G401.6 (cell line): ENCODE results near the gene LHX4.

ENCODE experiments used
- FAIRE-seq: peaks from 2 replicates; lab custom pipeline; 2012; peaks lifted over from hg19 to GRCh38; lab: Jason Lieb, UNC

Gene LHX4

DNA sequence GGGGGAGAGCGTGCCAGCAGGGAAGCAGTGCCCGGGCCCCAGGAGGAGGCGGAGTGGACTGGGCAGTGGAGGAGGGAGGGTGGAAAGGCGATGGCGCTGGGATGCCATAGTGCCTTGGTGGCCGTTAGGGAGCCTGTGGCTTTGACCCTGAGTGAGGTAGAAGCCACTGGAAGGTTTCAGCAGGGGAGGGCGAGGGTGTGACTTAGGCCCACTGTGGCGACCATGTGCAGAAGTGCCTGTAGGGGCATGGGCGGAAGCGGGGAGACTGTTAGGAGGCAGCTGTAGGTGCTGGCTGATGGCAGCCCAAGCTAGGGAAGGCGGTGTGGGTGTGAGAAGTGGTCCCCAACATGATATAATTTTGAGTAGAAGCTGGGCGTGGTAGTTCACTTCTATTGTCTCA, 28.2 kb downstream of the LHX4 start:
- no peak for FAIRE-seq

DNA sequence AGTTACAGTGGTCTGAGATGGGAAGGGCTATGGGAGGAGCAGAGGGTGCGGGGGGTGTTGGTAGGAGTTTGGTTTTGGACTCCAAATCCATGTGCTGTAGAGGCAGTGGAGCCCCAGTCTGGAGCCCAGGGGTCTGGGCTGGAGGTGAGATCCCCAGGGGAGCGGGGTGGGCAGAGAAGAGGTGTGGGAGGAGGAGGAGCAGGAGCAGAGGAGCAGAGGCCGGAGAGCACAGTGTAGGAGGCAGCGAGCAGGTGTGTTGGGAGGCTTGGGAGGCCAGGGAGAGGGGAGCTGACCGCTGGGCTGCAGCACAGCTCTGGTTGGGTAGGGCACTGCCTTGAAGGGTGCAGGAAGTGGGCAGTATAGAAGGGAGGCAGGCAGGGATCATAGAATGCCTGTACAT, 28.9 kb downstream of the LHX4 start:
- FAIRE-seq: no peak

DNA sequence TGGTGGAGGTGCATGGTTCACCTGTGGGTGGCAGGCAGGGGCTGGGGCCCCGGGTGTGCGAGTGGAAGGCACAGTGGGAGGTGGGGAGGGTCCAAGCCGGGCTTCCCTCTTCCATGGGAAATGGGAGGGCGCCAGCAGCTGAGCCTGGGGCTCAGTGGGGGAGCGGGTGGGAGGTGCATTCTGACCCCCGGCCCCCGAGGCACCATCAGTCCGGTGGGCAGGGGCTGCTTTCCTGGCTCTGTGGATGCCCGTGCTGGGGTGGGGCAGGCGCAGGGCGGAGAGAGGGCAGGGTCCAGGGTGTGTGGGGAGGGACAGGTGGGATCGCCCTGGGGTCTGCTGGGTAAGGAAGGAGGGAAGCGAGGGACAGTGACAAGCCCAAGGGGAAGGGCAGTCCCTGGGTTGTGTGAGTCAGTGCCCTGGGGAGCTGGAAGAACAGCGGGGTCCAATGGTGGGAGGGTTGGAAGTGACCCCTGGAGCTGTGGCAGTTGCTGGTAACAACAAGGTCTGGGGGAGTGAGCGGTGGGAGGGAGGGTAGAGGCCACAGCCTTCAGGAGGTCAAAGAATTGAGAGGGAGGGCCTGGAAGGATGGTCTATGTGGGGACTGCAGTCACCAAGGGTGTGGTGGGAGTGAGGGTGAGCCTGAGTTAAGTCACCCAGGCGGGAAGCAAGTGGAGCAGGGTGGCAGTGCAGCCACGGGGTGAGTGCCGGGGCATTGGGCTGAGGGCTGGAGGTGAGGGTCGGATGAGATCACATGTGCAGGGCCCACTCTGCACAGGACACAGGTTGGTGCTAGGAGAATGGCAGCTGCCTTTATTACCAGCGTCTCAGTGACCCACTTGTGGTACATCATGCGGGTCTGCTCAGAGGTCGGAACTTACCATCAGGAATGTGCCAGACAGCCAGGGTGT, 29.6 kb downstream of the LHX4 start:
- no peak for FAIRE-seq

DNA sequence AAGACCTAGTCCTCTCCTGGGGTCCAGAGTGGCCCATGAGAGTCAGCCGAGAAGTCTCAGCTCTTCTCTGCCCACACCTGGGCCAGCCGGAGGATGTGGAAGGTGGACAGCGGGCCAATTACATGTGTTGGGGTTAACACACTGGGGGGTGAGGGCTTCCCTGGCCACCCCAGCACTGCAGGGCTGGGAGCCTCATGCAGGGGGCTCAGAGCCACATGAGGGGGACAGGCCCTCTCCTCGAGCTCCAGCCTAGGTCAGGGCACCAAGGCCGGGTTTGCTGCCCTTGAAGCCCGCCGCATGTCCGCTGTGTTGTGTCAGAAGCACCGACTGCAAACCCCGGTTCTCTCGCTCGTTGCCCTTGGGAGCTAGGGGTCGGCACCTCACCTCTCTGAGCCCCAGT, 30.5 kb downstream of the LHX4 start:
- no peak for FAIRE-seq

DNA sequence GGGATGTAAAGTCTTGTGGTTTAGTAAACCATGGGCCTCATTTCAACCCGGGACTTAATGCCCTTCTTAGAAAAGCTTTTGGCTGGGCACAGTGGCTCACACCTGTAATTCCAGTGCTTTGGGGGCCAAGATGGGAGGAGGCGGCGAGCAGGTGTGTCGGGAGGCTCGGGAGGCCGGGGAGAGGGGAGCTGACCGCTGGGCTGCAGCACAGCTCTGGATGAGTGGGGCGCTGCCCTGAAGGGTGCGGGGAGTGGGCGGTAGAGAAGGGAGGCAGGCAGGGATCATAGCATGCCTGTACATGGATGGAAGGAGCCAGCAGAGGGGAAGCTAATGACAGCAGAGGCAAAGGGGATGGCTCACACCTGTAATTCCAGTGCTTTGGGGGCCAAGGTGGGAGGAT, 31.0 kb downstream of the LHX4 start:
- no peak for FAIRE-seq

DNA sequence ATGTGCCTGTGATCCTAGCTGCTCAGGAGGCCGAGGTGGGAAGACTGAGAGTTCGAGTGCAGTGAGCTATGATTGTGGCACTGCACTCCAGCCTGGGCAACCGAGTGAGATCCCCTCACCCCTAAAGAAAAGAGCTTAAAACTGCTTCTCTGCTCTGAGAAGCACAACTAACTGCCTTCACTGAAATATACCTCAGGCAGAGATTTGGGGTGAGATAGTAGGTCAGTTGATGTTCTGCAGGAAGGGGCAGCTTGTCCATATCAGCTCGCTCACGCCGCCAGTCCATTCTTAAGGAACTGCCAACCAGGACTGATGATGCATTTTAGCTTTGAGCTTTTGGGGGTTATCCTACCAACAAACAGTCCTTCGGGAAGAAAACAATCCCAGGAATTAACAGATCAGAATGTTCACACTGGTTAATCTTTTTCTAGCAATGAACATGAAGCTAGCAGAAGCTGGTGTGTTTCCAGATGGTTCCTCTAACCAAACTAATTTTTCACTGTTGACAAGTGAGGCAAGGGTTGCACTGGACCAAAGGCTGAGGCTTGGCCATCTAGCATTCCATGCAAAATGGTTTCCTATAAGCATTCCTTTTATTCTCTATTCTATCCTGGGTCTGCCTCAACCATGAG, 31.6 kb downstream of the LHX4 start:
- FAIRE-seq: no peak

DNA sequence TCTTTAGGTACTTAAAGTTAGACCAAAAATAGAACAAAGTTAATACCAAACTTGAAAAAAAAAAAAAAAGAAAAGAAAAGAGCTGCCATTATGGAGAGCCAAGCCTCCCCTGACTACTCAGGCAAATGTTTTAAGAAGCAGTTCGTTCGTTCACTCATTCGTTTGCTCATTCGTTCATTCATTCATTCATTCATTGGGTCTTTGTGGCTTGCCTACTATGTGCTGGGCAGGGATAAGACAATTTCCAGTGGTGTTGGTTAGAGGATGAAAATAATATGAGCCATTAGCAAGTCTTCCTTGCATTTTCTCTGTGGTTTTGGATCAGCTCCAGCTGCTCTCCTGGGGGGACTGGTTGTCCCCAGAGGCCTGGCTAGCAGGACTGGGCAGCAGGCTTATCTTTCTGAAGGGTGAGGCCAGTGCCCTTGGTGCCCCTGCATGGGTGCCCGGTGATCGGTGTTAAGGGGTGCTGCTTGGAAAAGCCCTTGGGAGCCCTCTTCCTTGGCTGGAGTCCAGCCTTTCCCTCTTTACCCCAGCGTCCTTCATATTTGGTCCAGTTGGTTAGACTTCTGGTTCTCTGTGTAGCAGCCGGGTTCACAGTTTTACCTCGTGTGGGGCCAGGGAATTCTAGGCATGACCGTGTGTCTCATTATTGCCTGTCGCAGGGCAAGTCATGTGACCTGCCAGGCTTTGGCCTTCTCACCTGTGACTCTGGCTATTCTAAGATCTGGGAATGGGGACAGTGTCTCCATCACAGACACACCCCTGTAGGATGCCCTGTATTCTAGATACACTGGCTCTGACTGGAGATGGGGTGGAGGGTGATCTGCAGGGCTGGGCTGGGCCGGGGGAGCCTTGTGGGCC, 32.8 kb downstream of the LHX4 start:
- no peak for FAIRE-seq

DNA sequence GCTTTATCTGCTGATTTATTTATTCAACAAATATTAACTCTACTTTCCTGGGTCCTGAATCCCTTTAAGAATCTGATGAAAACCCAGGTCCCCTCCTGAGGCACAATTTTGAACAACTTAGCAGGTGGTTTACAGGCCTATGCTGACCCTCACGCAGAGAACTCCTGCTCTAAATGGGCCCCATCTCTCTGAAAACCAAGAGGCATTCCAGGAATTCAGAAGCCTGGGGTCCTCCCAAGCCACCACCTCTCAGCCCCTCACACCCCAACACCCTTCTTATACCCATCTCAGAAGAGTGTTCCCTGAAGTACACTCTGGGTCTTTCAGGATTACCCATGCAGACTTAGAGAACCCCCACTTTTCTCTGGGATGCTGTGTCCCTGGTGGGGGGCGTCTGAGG, 34.5 kb downstream of the LHX4 start:
- no peak for FAIRE-seq

DNA sequence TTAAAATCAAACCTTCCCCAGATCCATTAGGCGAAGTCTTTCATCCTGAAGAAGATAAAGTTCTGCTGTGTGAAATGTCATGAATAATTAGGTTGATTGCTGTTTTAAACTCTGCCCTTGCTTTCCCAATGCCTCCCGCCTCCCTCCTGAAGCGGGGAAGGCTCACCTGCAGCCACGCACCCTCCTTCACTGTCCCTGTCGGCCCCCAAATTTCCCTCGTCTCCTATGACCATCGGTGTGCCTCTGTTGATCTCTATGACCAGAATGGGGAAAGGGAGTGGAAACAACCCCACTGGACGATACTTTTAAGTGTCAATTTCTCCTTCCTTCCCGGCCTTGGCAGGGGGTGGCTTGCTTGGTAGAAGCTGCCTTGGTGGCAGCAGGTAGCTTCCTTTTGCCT, 35.1 kb downstream of the LHX4 start:
- no peak for FAIRE-seq

DNA sequence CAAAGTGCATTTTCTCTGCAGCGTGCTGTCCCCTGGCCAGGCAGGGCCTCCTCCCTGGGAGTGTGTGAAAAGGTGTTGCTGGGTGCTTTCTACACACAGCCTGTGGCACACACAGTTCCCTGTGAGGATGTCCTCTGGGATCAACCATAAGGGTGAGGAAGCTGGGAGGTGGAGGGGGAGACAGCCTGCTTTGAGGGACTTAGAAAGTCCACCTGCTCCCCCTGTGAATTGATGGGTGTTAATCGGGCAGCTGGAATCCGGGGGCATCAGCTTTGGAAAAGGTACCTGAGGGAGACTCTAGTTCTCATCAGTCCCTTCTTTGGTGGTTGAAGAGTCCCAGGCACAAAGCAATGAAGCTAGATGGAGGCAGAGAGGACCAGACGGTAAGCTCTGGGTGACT, 35.8 kb downstream of the LHX4 start:
- FAIRE-seq: no peak

DNA sequence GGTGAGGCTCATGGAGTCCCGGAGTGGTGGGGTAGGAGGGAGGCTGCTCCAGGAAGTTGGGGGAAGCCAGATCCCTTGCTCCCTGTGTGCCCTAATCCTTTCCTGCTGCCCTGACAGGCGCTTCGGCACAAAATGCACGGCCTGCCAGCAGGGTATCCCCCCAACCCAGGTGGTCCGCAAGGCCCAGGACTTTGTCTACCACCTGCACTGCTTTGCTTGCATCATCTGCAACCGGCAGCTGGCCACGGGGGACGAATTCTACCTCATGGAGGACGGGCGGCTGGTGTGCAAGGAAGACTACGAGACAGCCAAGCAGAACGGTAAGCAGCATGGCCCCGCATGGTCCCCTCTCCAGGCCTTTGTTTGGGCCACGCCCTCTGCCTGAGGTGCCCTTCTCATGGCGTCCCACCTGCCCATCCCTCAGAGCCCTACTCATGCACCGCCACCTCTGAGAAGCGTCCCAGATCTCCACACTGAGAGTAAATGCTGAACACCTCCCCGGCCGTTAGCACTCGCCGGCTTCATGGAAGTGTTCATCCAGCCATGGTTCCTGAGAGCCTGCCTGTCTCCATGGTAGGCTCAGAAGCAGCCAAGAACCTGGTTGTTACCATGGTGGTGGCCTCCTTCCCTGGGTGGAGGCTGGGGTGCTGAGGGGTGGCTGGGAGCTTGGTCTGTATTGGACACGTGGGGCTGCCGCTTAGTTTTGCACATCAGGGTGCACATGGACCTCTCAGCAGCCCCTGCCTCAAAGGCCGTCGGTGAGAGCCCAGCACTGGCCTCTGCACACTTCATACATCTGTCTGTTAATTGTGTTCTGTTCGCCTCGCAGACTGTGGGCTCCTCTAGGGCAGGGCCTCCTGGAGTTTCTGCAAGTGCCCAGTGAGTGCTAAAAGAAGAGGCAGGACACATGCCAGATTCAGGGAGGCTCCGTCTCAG, 36.5 kb downstream of the LHX4 start:
- no peak for FAIRE-seq

DNA sequence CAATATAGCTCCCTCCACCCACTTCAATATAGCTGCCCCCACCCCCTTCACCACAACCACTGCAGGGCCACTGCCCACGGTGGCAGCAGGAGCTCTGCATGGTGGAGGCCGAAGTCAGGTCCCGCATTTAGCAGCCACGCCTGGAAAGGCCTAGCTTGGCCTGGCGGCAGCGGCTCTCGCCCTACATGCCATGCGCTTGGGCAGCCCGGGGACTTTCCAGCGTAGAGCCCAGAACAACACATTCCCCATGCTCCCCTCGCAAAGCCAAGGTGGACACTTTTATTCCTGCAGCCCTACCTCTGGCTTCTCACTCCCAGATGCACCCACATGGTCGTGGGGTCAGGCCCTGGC, 37.1 kb downstream of the LHX4 start:
- no peak for FAIRE-seq

DNA sequence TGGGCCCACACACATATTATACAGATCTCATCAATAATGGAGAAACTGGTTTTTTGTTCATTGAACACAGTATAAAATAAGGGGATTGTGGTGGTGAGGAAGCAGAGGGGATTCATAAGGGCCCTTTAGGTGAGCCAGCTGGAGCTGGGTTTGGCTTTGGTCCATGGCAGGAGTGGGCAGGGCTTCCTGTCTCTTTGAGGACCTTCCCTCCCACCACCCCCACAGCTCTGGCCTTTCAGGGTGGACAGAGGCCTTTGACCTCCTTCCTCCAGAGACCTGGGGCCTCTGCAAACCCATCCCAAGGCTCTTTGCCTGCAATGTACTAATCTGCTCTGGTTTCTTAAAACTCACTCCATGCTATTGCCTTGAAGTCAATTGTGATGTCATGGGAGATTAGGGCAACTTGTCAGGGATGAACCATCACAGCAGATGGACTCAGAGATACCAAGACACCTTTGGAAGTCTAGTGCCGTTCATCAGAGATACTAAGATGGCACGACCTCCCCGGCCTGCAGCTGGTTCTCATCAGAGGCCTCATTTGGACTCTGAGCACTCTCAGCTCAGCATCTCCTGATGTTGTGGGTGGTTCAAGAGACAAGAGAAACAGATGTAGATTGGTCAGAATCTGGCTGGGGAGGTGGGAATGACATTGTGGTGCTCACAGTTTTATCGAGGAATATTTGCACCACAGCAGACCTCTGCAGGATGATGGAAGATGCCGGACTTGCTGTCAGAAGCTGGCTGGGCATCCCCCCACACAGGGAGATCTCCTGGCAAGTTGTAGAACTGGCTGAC, 37.9 kb downstream of the LHX4 start:
- FAIRE-seq: no peak

DNA sequence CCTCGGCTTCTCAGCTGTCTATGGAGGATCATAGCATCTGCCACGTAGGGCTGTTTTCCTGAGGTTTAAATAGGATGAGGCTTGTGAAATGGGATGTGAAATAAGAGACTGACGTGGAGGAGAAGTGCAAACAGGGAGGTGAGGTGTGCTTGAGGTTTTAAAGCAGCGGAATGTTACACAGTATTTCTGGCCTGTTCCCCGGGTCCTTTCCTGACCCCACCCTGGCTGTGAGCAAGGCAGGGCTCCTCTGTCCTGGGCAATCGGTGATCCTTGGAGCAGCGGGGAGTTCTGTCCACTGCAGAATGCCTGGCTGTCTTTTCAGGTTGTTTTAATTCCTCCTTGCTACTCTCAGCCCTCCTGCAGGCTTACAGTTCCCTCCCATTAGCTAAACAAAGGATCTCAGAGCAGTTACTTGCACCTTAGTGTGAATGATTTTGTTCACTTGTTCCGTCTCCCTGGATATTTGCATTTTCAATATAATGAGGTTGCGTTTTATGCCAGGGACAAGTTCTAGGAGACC, 38.6 kb downstream of the LHX4 start:
- no peak for FAIRE-seq

DNA sequence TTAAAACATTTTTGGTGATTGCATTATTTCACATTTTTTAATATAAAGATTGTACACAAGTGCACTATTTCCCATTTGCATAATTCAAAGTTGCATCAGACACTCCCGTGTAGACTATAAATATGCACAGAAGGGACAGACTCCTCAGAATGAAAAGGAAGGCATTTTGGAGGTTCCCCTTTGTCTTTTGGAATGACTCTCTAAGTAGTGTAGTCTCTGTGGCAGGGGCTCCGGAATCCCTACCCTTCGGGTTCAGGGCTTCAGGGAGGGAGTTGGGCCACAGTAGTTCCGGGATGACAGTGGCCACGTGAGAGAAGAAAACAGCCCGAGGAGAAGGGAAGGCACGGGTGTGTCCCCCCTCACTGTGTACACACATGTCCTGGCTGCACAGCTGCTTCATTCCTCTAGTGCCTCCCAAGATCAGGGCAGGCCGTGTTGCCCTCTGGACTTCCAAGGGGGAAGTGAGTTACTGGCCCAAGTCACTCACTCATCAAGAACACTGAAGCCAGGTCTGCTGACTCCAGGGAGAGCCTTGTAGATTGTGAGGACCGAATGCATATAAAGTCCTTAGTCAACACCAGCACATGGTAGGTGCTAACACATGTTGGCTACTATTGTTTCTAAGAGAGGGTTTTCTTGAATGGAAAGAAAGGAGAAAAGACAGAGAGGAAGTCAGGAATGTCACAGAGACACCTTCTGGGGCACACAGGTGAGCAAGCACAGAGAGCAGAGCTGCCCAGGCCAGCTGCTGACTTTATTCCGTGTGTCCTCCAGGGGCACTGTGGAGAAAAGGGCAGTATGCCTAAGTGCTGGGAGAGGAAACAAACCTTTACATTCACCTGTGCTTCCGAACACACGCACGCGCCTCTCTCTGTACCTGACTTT, 39.8 kb downstream of the LHX4 start:
- no peak for FAIRE-seq

DNA sequence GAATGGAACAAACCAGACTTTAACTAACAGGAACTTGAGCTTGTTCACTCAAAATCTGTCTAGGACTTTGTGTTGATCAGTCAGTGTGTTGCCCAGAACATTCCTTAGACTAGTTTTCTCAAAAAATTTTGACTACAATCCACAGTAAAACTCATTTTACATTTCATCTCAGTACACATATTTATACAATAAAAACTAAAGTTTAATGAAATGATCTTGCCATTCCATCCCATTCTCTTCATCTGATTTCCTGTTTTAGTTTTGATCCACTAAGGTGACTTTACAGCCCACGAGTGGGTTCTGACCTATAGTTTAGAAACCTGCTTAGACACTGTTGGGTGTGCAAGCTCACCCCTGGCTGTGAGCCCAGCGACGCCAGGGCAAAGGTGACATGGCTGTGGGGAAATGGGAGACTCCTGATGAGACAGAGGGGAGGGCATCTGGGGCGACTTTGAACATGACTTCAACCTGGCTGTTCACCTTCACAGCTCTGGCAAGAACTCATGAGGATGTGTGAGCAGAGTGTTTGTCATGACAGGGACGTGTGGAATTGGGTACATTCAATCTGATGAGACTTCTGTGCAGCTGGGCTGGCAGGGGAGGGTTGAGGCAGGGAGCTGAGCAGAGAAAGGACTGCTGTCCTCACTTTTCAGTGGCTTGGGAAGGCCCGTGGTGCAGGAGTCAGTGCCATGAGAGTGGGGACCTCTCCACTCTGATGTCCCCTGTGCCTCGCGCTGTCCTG, 40.6 kb downstream of the LHX4 start:
- no peak for FAIRE-seq

DNA sequence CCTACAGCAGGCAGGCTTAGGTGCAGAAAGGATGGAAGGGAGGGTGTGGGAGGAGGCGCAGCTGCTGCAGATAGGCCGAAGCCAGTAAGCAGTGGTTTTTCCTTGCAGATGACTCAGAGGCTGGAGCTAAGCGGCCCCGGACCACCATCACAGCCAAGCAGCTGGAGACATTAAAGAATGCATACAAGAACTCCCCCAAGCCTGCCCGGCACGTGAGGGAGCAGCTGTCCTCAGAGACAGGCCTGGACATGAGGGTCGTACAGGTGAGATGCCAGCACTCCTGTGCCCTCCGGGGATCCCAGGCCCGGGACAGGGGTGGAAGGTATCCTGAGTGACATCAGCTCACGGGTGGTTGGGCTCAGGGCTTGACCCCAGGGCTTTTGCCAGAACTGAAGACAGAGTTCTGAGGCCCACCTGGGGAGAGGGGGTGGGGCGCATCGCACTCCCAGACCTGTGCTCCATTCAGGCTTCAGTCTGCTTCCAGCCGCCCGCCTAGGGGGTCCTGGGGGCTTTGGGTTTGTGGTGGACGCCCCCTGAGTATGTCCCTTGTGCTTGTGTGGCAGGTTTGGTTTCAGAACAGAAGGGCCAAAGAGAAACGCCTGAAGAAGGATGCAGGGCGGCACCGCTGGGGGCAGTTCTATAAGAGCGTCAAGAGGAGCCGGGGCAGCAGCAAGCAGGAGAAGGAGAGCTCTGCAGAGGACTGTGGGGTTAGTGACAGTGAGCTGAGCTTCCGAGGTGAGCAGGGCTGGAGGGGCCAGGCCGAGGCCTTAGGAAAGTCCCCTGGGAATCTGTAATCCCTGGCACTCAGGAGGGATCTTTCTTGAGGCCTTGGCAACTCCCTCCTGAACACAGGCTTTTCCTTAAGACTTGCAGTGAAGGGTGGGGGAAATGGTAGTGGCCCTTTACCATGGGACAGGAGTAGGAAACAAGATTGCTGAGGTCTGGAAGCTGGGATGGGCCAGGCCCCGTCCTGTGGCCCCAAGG, 41.5 kb downstream of the LHX4 start:
- FAIRE-seq: no peak

DNA sequence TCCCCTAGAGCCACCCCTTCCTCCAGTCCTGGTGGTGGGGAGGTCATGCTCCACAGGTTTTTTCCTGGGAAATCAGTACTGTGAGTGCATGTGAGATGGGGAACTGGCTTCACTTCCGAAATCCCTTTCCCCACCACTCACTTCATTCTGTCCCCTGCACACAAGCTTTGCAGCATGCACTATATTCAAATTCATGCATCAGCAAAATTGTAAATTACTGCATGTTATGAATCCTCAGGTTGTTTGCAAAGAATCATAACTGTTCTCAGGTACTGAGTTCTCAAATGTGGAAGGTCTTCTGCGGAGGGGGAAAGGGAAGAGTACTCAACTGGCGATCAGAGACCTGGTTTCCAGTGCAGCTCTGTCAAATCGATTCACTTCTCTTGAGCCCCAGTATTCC, 42.3 kb downstream of the LHX4 start:
- no peak for FAIRE-seq
